Globus pallidus (tissue), 1 donor: ENCODE results near the gene SOX4.

ENCODE experiments used
- DNase-seq: peaks from one replicate; pipeline ENCODE4 v3.0.0-alpha.2; 2015; ENCODE audit warnings: low spot score

Gene SOX4

DNA sequence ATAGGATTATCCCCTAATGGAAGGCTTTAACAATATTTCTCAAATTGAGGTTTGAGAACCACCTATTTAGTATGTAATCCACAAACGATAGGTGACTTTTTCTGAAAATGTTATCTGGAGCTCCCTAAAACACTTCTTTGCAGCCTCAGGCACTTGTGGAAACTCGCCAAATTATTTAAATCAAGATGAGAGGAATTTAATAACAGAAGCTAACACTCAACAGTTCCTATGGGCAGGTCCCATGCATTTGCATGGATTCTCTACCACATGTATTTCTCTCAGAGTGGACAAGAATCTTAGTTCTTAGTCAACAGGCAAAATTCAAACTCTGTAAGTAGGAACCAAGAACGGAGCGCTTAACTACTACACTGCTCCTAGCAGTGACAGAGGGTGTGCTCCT lies 20.7 kb downstream of the SOX4 start:
- no peak for DNase-seq

DNA sequence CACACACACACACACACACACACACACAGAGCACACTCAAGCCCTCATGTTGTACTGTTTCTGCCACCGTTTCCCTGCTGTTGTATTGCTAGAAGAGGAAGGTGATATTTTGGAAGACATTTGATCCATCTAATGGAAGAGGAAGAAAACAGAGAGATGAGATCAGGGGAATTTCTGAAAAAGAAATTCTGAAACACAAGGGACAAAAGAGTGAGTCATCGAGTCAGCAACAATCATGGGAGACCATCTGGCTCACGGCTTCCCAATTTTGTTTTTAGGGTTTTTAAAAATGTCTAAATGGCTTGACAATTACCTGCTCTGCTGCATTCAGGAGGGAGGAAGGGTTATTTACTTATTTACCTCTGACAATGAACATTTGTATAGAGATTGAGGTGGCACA lies 22.0 kb downstream of the SOX4 start:
- no peak for DNase-seq

DNA sequence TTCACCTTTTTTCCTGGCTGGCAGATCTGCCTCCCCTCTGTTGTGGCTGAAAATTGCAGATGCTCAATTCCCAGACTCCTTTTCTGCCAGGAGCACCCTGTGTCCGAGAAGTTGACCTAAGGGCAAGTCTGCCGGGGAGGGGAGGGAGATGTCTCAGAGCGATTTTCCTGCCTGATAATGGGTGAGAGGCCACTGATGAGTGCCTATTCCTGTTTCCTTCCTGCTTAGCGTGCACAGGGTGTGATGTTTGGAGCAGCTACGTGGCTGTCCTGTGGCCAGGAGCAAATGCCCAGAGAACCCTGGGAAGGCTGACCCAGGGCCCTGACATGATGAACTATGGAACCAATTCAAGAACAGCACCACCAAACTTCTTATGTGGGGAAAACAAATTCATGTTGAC lies 22.5 kb downstream of the SOX4 start:
- no peak for DNase-seq

DNA sequence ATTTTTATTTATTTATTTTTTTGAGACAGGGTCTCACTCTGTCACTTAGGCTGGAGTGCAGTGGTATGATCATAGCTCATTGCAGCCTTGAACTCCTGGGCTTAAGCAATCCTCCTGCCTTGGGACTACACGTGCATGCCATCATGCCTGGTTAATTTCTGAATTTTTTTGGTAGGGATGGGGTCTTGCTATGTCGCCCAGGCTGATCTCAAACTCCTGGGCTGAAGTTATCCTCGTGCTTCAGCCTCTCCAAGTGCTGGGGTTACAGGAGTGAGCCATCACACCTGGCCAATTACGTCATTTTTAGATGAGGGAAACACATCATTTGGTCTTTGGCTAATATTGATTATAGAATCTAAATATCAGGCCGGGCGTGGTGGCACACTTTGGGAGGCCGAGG lies 32.1 kb downstream of the SOX4 start:
- DNase-seq: no peak

DNA sequence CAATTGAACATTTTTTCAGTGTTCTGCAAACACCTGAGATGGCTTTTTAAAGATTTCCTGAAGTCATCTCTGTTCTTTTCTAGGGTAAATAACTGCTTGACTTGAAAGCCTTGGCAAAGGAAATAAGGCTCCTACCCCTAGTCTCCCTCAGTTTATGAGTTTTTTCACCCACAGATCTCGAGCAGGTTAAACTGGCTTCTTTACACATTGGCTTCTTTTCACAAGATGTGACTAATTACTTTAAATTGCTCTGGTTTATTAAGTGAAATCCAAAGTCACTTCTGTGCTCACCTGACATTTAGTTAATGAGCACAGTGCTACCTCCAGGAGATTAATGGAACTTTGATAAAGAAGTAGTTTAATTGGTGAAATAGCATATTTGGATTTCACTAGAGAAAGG lies 33.2 kb downstream of the SOX4 start:
- DNase-seq: no peak

DNA sequence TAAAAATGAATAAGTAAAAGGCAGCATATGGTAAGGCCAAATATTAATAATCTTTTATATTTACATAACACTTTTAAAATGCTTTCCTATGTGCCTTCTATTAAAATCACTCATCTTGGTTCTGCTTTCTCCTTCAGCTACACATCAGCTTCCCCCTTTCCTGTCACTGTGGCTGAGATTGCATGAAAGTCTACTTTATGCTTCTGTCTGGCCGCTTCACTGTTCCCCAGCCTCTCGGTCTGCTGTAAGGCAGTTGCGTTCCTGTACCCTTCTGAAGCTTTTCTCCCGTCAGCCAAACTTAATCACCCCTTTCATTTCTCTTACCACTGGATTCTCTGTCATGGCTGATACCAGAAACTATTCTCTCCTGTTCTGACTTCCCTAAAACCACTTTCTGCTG lies 34.6 kb downstream of the SOX4 start:
- no peak for DNase-seq

DNA sequence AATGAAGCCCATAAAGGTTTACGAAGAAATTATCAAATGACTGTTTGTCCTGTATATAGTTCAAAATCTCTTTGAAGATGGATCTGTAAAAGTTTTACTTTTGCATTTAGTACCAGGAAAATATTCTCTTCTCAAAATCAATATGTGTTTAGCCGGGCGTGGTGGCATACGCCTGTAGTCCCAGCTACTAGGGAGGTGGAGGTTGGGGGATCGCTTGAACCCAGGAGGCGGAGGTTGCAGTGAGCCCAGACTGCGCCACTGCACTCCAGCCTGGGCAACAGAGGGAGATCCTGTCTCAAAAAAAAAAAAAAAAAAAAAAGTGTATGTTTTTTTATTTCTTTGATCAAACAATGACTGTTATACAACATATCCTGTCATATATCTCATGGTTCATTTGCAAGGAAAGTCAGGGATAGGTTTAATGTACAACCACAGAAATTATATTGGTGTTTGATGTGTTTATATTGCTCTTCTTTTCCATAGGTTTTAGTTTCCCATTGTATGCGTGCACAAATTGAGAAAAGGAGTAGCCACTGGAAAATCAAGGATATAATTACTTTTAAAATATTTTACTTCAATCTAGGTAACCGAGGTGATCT lies 40.1 kb downstream of the SOX4 start:
- no peak for DNase-seq

DNA sequence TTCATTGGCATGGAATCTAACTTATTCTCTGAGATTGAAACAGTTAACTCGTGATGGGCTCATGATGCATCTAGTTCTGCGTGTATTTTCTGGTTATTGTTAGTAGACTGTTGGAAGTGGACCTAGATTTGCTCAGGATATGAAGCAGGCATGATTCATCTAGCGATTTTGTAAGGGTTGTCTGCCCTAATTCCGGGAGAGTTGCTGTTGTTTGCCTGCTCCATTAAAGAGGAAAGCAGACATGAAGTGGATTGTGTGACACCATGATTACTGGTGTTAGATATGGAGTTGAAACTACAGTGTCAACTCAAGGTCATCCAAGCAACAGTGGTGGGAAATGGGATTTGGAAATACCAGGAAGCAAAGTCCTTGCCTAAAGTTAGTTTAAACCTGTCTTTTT lies 41.0 kb downstream of the SOX4 start:
- DNase-seq: no peak

DNA sequence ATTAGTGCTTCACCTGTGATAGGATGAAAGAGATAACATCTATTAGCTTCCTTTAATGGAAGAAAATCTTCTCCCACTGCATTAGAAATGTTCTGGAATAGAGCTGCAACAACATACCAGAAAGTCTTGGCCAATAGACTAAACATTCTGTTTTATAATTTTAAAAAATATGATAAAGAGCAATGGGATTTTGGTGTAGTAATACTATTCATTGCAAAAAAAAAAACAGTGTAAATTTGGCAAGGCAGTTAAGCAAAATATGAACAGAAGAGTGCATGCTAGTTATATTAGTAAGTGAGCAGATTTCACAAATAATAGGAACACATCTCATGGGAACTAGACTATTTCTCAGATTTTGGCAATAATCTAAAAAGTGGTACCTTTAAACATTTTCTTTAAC lies 43.3 kb downstream of the SOX4 start:
- DNase-seq: no peak

DNA sequence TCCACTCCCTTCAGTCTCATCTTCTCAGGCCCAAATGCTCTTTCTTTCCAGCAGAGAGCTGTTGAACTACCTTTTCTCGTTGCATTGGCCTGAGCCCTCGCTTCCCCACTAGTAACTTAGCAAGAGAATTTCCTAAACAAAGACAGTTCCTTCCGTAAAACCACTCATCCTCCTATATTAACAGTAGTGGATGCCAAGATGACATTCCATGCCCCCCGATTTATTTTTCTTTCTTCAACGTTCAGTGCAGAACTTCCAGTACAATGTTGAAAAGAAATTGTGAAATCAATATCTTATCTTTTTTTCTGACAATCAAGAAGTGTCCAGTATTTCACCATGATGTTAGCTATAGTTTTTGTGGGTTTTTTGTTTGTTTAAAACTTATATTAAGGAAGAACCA lies 45.8 kb downstream of the SOX4 start:
- no peak for DNase-seq
